ENCODE data around the gene PRICKLE3.

The PRICKLE3 gene, protein sequence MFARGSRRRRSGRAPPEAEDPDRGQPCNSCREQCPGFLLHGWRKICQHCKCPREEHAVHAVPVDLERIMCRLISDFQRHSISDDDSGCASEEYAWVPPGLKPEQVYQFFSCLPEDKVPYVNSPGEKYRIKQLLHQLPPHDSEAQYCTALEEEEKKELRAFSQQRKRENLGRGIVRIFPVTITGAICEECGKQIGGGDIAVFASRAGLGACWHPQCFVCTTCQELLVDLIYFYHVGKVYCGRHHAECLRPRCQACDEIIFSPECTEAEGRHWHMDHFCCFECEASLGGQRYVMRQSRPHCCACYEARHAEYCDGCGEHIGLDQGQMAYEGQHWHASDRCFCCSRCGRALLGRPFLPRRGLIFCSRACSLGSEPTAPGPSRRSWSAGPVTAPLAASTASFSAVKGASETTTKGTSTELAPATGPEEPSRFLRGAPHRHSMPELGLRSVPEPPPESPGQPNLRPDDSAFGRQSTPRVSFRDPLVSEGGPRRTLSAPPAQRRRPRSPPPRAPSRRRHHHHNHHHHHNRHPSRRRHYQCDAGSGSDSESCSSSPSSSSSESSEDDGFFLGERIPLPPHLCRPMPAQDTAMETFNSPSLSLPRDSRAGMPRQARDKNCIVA

DNA sequence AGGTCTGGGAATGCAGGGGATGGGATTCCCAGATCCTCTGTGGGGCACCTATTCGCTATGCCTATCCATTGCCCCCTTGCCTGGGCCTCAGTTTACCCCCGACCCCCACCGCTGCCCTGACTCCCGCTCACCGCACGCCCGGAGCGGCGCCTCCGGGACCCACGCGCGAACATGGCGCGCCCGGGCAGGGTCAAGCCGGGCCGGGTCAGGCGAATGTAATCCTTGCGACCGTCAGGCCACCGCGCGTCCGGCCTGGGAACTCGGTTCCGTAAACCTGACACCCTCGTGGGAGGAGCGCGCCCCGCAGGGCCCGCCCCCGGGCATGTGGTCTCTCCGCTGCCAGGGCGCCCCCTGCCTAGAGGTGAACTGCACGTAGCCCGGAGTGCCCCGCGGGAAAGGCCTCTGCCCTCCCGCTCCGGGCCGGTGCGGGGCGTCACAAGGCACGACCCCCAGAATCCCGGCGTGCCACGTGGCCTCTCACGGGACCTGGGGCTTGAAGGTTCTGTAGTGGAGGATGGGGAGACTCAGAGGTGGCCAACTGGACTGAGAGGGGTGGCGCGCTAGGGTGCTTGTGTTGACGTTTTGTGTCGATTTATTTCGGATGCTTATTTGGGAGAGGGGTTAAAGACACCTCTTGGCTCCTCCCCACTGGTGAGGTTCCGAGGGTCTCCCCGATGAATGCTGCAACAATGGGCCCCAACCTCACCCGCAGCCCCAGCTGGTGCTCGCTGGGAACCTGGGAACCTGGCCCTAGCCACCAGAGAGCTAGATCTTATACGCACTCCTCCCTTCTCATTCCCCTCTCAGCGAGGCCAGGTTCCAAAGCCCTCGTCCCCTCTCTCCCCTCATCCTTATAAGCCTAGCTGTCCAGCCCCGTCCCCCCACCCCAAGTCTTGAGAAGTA lies at the start of gene PRICKLE3:
TSS of gene PRICKLE3 (minus strand) at position 249 of the 903 bp plus-strand sequence. CDS start at position 173, 76 bp downstream.
- DNase-seq: peak; percentile 31

DNA sequence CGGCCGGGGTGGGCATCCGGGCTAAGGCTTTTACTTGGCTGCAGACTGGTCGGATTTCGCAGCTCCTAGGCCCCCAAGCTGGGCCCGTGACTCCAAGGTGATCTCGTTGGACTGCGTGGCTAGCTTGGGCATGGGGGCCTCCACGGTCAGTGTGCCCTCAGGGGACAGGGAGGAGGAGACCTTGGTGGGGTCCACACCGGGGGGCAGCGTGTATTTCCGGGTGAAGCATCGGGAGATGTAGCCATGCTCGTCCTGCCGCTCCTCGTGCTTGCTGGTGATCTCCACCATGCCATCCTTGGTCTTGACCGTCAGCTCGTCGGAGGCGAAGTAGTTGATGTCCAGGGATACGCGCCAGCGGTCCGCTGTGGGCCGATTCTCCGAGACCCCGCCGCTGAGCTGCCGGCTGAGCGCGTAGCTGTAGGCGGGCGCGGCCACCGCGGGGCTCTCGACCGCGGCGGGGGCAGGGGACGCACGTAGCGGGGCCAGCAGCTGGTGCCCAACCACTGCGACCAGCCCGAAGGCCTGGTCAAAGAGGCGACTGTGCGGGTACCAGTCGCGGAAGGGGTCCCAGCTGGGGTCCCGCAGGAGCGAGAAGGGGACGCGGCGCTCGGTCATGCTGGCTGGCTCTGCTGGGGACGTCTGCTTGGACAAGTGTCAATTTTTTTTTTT lies 47.8 kb upstream of the PRICKLE3 start:
- DNase-seq: no peak

DNA sequence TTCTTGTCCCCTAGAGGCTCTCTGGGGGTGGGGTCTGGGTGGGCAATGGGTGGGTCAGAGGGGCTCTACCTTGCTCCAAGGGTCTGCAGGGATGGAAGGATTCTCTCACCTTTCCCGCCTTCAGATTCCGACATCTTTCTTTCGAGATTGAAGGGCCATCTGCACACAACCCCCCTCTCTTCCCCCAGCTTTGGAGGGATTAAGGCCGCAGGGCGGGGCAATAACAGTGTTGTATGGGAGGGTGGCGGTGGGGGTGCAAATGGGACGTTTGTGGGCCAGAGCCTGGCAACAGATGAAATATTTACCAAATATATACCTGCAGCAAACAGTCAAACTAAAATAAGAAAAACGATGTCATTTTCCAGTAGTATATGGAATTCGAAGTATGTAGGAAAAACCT lies 47.0 kb upstream of the PRICKLE3 start, which contains the start of gene CACNA1F:
TSS of gene CACNA1F (minus strand) at position 165 of the 400 bp plus-strand sequence. CDS start at position 134, 31 bp downstream.
- no peak for DNase-seq

DNA sequence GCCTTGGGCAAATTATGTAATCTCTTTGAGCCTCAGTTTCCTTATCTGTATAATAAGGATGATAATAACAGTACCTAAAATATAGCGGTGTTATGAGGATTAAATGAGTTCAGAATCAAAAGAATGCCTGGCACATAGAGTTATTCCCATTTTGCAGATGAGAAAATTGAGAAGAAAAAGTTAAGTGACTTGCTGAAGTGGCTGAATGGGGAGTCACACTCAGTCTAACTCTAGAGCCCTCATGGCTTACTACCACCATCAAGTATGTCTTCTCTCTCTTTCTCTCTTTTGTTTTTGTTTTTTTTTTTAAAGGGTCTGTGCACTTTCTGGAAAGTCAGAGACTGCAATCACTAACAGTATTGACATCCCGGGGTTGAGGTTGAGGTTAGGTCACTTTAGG lies 46.4 kb upstream of the PRICKLE3 start:
- no peak for DNase-seq

DNA sequence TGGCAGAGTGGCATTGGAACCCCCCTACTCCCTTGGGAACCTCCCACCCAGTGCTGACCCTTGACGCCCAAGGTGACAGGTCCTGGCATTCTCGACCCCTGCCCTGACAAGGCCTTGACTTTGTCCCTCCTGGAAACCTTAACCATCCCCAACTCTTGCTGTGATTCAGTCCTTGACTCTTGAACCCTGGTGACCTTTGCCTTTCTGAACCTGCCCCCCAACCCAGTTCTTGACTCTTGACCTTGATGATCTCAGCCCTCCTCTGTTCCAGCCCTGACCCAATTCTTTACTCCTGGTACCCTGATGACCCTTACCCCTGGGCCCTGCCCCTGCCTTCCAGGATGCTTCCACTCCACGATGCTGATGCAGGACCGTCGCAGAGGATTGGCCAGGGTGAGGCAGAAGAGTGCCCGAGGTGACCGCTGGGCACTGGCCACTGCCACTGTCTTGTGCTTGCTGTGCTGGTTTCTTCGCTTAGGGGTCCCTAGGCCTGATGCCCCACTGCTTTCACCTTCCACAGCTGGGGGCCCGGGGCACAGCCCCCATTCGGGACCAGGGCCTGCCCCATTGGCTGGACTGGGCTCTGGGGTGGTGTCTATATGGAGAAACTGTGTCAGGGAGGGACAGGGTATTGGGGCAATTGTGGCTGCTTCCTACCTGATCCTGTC lies 45.3 kb upstream of the PRICKLE3 start:
- DNase-seq: no peak

DNA sequence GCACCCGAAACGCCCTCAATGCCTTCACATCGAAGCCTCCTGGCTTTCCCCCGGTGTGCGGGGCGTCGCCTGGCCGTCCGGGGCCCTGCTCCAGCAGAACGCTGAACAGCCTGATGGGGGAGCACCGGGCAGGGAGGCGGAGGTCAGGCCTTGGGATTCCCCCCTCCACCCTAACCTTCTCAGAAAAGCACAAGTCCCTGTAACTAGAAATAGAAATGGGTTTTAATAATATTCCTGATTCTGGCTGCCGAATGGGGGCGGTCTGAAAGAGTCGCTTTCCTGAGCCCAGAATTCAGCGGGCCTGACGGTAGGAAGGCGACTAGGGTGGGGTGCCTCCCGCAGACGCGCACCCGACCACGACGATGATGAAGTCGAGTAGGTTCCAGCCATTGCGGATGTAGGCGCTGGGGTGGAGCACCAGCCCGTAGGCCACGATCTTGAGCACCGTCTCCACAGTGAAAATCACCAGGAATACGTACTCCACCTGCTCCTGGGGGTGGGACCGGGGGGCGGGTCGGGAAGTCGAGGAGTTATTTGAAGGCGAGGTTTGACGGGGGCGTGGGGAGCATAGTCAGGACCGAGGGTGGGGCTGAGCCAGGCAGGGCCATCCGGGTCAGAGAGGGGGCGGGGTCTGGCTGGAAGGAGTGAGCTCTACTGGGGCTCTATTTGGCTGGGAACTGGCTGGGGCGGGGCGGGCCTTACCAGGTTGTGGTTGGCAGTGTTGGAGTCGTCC lies 44.5 kb upstream of the PRICKLE3 start:
- DNase-seq: no peak

DNA sequence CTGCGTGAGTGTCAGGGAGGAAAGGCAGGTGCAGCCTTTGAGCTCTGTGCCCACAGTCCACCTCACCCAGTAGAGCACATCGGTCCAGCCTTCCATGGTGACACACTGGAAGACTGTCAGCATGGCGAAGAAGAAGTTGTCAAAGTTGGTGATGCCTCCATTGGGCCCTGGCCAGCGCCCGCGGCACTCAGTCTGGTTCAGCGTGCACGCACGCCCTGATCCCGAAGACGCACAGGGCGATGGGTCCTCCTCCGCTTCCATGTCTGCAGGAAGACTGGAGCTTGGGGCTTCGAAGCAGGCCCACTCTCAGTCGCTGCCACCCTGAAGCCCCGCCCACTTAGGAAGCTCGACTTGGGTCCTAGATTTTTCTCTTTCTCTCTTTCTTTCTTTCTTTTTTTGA lies 42.0 kb upstream of the PRICKLE3 start:
- no peak for DNase-seq

DNA sequence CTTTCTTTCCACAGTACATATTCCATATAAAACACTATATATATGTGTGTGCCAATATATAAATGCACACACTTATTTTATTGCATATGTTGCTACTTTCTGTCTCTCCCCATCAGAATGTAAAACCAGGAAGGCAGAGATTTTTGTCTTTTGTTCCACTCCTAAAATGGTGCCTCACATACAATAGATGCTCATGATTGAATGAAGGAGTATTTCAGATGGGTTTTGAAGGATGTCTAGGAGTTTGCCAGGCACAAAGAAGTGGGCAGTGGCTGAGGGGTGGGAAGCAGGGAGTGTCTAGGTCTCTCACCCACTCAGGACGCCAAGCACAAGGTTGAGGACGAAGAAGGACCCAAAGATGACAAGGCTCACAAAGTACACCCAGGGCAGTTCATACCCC lies 41.6 kb upstream of the PRICKLE3 start:
- DNase-seq: no peak

DNA sequence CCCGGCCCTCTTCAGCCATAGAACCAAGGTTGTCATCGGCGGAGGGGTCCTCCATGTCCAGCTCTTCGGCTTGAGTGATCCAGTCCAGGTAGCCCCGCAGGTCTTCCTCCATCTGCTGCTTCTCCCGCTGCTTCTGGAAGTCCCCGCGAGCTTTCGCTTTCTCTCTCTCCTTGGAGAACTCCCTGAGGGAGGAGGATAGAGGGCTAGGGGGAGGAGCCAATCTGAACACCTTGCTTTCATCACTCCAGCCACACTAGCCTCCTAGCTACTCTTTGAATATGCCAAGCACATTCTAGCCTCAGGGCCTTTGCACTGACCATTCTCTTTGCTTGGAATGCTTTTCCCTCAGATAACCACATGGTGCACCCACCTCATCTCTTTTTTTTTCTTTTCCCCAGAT lies 40.8 kb upstream of the PRICKLE3 start:
- DNase-seq: no peak

DNA sequence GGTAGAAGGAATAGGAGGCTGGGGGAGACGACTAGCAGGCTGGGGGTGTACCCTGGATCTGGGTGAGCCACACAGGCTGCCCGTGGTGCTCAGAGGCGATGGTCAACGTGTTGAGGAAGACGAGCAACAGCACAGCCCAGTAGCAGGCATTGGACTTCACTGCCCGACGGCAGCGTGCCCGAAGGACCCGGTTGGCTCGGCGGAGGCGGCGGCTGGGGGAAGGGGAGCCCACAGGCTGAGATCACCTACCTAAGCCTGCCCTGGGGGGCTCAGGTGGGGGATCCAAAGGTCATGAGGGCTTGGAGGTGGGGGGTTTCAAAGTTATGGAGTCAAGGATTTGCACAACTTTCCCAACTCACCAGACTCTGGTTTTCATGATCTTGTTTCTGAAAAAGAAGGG lies 39.7 kb upstream of the PRICKLE3 start:
- no peak for DNase-seq

DNA sequence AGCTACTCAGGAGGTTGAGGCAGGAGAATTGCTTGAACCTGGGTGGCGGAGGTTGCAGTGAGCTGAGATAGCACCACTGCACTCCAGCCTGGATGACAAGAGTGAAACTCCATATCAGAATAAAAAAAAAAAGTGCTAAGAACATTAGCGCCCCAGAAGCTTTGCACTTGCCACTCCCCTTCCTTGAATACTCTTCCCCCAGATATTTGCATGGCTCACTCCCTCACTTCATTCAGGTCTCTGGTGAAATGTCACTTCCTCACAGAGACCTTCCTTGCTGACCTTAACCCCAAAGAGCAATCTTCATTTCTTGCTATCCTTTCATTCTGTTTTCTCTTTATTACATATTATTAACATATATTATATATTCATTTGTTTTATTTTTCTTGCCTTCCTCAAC lies 35.7 kb upstream of the PRICKLE3 start:
- DNase-seq: no peak

DNA sequence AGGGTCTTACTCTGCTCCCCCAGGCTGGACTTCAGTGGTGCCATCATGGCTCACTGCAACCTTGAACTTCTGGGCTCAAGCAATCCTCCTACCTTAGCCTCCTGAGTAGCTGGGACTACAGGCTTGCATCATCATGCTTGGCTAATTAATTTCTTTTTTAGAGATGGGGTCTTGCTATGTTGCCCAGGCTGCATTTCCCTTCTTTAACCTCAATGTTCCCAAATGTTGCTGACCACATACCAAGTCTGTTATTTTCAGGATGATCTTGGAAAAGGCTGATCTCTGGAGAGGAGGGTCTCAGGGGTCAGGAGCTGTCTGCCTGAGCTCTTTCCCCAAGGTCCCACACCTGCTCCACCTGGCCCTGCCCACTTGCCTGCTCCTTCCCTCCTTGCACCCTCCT lies 33.9 kb upstream of the PRICKLE3 start:
- DNase-seq: no peak

DNA sequence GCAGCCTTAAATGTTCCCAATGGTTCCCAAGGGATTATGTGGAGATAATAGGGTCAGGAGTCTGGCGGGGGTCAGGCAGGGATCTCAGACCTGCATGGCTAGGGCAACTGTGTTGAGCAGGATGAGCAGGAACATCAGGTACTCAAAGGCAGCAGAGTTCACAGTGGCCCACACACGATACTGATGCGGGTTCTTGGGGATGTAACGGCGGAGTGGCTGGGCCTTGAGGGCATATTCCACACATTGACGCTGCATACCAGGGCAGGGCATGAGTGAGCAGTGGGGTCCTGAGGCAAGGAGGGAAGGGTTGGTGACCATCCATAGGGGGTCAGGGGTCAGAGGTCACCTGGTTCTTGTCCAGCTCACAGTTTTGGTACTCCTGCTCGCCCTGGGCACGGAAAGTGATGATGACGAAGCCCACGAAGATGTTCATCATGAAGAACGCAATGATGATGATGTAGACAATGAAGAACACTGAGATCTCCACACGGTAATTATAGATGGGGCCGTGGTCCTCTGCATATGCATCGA lies 28.9 kb upstream of the PRICKLE3 start:
- DNase-seq: no peak

DNA sequence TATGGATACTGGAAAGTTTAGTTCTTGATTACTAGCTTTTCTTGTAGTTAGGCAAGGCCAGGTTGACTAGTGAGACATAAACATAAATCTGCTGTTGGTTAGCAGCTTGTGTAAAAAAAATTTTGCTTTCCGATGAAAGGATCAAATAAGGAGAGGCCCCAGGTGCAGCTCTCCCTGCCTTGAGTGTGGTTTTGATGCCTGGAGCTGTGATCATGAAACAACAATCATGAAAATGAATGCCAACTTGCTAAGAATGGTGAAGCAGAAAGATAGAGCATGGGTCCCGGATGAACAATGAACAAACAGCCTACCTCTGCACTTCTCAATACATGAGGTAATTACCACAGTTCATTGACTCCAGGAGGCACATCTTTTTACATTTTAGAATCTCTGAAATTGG lies 28.2 kb upstream of the PRICKLE3 start:
- no peak for DNase-seq

DNA sequence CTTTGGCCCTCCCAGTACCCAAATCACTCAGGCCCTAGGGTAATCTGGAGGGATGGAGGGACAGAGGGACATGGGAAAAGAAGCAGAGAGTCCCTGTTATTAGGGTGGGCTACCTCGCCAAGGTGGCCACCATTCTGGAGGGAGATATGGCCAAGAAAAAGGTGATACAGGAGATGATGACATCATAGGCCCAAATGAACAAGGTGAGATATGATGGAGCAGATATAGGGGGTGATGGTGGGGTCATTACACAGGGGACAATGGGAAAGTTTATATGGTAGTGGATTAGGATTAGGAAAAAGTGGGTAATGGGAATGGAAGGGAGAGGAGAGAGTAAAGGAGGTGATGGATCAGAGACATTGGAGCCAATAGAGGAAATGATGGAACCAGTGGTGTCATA lies 26.7 kb upstream of the PRICKLE3 start:
- DNase-seq: no peak

DNA sequence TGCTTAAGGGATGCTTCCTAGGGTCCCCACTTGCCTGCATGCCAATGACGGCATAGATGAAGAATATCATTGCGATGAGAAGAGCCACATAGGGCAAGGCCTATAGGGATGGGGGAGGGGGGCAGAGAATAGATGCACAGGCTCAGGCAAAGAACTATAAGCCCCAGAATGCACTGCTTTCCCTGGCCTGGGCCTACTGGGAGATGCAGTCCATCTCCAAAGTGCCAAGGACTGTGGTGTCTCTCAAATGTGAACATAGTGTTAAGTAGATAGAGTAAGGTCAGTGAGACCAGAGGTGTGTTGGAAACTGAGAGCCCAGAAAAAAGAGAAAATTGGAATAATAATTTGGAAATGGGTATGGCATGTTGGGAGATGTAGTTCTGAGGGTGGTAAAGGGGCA lies 26.0 kb upstream of the PRICKLE3 start:
- no peak for DNase-seq

DNA sequence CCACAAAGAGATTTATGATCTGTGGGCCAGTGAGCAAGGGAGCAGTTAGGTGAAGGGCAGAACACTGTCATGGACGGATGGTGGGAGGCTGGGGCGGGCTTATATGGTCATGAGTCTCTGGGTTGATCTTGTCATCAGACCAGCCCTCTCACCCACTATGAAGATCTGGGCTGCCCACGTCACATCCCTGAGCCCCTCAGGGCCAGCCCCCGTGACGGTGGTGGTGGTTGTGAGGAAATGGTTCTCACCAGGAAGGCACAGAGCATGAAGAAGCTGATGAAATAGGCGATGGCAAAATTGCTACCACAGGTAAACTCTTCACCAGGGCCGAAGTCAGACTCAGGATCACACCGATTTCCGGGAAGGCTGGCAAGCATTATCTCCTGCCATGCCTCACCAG lies 24.9 kb upstream of the PRICKLE3 start:
- DNase-seq: no peak

DNA sequence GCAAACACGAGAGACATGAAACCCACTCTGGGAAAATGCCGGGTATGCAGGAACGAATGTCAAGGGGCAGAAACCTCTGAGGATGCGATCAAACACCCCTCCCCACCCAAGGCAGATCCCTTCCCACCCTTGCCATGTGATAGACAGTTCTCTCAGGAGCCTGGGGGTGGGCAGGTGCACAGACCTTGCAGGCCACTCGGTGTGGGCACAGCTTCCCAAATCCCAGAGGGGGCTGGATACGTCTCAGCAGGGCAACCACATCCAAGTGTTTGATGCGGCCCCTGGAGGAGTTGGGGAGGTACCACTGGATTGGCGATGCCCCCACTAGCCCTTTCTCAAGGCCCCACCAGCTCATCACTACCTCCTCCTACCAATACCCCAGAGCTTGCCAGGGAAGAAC lies 24.2 kb upstream of the PRICKLE3 start:
- no peak for DNase-seq

DNA sequence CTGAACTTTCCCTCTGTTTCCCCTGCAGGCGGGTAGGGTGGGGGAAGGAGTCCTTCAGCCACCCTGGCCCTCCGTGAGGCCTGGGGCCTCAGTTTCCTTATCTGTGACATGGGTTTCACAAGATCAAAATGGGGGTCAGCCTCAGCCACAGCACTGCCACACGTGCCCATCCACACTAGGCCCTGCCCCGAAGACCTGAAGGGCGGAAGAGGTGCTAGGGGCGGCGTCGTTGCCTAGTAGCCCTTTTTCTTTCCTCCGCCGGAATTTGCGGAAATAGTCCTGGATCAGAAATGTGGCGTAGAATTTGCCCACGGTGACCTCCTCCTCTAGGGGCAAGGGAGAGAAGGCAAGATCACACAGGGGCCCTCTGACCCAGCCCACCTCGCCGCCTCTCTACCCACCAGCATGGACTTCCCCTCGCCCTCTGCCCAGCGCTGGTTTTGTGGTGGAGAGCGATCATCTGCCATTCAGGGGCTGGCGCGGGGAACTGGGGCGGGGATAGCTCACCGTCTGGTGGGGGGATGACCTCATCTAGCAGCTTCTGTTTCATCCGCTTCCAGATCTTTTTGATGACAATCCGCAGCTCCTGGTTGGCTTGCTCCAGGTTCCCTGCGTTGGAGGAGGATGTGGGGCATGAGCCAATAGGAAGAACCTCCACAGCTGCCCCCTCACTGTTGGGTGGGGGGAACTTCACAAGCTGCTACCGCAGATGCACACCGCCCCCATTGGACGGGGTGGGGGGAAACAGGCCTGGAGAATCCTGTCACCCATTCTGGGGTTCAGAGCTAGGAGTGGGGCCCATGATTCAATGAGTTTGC lies 23.5 kb upstream of the PRICKLE3 start:
- DNase-seq: no peak

DNA sequence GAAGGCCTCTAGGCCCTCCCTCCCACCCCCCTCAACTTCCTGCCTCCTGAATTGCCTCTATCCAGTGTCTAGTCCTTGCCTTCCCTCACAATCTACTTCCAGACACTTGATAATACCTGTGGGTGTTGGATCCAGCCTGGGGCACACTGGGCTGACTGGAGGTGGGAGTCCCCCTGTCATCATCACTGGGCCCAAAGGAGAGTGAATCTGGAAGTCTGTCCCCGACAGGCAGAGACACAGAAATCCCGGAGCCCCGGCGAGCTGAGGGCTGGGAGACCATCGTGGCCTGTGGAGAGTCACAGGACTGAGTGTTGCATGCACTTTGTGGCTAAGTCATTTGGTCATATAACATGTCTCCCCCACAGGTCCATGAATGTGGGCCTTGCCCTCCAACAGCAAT lies 22.2 kb upstream of the PRICKLE3 start:
- no peak for DNase-seq
